ELR (cell line): ENCODE results near the gene FAM89B.
"Not testable (repeated sequence)": the region's sequence is repeated elsewhere in the genome, so short reads cannot be mapped to it uniquely, and the experiment has no call there.

Experiments
- DNase-seq: peaks from one replicate; pipeline ENCODE4 v3.0.0-alpha.2; 2015; ENCODE audit warnings: low read depth

Gene FAM89B

DNA sequence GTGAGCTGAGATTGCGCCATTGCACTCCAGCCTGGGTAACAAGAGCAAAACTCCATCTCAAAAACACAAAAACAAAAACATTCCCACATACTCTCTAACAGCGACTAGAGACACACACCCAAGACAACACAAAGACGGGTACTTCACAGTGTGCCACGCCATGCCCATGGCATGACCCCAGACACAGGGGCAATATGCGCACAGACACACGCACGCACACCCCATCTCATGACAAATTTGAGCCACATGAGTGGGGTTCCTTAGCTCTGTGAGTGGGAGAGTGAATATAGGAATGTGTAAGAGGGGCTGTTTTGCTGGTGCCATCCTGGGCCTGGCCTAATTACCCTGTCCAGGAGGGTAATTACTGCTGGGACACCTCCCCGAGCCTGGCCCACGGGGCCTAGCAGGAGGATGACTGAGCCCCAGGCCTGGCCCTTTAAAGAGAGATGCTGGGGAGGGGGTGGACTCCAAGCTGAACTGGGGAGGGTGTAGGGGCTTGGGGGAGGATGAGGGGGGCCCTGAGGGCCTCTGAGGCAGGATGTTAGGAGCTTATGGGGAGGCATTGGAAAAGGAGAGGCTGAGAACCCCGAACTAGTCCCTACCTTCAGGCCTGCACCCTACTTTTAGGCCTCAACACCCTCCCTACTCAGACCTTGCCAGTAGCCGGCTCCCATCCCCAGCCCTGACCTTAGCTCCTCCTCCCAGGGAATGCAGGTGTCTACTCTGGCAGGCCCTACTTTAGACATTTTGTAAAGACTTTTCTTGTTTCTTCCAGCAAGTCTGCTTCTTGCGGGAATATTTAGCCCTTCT lies 15.7 kb upstream of the FAM89B start:
- DNase-seq = peak; percentile 43

DNA sequence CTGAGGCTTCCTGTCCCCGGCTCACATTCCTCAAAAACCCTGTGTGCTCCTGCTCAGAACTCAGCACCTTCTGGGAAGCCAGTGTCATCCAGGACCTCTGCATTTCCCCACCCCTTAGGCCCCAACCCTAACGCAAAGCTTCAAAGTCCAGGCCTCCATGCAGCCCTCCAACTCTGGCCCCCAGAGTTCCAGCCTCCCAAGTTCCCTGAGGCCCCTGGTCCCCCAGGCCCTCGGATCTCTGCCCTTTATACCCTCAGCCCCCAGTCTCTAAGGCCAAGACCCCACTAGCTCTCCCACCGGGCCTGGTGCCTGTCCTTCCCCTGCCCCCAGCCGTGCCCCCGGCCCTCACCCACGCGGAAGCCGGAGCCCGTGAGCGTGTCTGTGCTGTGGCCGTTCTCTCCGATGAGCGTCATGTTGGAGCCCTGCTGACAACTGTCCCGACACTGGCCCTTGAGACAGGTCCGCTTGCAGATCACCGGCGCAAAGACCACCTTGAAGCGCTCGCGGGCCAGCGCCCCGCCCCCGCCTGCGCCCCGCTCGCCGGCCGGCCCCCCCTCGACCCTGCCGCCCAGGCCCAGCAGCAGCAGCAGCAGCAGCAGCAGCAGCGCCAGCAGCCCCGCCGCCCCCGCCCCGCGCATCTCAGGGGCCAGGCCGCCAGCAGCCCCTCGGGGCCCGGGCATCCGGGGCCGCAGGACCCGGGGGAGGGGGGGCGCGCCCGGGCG lies 14.9 kb upstream of the FAM89B start:
- no peak for DNase-seq

DNA sequence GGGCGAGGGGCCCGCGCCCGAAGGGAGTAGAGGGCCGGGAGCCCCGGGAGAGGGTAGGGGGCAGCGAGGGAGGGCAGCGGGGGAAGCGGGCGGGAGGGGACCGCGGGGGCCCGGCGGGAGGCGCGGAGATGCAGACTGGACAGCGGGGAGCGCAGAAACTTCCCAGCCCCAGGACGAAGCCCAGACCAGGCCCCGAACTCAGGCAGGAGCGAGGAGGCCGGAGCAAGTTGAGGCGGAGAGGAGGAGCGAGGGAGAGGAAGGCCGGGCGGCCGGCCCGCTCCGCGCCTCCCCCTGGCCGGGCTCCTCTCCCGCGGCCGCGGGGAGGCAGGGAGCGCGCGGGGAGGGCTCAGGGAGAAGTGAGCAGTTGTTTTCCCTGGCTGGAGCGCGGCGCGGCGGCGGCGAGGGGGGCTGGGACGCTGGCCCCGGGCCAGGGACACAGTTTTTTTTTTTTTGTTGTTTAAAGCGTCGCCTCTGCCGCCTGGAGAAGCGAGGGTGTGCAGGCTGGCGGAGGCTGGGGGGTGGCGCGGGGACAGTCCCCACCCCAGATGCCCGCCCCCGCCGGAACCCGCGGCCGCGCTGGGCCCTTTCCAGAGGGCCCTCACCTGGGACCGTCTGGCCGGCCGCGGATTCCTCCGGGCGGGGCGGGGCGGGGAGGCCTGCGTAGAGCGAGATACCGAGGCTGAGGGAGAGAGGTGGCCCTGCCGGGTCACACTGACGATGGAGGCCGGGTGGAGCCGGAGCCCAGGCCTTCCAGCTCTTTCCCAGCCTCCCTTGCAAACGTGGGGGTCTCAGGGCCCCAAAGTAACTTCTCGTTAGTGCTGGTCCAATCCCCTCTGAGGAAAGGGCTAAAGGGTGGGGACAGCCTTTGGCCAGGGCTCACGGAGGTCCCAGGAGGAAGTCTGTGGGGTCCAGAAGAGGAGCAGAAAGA lies 14.1 kb upstream of the FAM89B start, which contains the start of gene LTBP3:
Gene LTBP3, minus strand, starts transcription at position 358 of the 928 bp plus-strand sequence. CDS start 400 bp downstream, outside the sequence.
- DNase-seq = peak; percentile 77

DNA sequence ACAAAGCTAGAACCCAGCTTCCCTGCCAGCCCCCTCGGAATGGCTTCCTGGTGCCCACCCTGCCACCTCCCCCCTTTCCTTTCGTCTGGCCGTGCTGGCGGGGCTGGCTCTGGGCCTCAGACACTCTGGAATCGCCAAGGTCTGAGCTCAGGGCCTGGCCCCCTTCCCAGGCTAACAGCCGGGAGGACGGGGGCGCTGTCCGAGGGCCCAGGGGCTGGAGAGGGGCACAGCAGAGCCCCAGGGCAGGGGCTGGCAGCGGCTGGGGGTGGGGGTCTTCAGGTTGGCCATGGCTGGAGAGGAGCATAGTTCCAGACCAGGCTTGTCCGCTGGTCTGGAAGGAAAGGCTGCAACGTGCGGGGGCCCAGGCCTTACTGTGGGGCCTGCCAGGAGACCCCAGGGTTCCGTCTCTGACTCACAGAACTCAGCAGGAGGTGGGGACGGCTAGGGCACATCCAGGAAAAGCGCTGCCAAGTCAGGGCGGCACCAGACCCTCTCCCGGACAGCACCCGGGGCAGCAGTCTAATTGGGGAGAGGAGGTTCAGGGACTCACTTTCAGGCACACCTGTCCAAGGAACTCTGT lies 13.3 kb upstream of the FAM89B start:
- DNase-seq = no peak

DNA sequence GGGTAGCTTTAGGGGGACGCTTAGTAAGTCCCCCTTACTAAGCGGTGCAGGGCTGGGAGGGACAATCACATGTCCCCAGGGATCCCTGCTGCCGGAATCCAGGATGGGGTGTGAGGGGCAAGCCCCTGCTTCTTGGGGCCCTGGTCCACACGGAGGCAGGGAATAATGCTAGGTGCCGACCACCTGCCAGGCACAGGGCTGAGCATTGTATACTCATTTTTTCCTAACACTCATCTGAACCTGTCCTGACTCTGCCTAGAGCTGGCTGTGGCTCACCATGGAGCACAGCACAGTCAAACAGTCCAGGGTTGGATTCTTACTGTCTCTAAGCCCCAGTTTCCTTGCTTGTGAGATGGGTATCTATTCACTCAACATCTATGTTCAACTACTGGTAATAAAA lies 12.8 kb upstream of the FAM89B start:
- no peak for DNase-seq

DNA sequence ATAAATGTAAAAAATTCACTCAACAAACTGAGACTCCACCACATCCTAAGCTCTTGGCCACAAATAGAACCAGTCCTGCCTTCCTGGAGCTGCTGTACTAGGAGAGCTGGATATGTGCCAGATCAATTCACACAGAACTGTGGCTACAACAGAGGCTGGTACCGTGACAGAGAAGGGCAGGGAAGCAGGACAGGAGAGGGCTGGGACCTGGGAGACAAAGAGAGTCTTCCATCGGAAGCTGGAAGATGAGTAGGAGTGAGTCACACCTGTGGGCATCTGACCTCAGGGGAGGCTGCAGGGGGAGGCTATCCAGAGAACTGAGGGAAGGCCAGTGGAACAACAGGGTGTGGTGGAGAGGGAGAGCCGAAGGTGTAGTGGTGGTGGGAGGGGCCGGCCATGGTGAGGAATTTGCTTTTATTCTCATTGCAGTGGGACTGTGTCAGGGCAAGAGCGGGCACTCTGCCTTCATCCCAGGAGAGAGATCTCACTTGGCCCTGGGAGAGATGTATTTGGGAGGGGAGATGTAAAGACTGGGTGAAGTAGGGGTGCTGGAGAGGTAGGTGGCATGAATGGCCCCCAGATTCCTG lies 12.3 kb upstream of the FAM89B start:
- DNase-seq = peak; percentile 93

DNA sequence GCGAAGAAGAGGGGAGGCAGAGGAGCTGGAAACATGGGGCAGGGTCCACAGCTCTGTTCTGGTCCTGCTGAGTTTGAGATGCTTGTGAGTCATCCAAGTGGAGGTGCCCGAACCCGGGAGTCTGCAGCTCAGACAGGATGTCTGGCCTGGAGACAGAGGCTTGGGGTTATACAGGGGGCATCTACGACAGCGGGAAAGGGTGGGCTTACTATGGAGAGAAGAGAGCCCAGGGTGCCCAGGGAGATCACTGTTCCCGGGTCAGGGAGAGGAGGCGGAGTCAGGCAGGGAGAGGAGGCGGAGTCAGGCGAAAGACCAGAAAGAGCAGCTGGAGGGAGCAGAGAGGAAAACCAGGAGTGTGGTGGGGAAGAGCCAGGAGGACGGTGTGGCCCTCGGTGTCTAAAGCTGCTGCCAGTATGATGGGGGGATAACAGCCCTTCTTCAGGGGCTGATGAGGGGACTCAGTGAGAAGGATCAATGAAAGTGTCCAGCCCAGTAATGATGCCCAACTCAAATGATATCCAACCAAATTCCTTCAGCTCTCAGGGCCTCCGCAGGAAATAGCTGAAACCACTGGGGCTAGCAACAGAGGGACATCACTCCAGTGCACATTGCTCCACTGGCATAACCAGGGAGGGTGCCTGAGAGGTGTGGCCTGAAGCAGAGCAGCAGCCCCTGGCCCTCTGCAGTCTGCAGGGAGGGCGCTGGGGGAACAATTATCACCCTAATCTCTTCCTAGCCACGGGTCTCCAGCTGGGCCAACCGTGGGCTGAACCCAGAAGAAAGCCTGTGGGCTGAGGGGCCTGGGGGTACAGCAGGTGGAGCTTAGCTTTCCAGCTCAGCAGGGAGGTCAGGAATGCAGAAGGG lies 11.6 kb upstream of the FAM89B start:
- peak; percentile 86 for DNase-seq

DNA sequence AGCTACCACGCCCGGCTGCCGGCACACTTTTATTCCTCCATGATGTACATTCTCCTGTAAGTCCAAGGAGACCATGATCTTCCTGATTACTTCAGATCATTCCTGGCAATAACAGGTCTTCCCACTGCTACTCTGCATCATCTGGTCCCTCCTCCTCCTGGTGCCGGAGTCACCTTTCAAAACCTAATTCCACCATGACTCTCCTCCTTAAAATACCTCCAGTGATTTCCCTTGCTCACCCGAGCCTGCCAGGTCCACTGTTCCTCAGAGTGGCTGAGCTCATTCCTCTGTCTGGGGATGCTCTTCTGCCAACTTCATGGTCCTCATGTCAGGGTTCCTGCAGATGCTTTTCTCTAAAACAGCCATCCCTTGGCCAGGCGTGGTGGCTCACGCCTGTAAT lies 10.3 kb upstream of the FAM89B start:
- no peak for DNase-seq

DNA sequence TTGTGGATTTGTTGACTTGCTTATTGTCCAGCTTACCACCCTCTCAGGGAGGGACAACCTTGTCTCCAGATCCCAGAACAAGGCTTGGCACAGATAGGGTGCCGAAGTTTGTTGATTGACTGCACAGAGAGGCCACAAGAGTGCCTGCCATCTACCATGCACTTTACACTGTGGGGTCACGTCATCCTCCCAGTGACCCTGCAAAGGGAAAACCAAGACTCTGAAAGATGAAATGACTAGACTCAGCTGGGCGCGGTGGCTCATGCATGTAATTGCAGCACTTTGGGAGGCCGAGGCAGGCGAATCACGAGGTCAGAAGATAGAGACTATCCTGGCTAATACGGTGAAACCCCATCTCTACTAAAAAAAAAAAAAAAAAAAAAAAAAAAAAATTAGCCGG lies 9.6 kb upstream of the FAM89B start:
- no peak for DNase-seq

DNA sequence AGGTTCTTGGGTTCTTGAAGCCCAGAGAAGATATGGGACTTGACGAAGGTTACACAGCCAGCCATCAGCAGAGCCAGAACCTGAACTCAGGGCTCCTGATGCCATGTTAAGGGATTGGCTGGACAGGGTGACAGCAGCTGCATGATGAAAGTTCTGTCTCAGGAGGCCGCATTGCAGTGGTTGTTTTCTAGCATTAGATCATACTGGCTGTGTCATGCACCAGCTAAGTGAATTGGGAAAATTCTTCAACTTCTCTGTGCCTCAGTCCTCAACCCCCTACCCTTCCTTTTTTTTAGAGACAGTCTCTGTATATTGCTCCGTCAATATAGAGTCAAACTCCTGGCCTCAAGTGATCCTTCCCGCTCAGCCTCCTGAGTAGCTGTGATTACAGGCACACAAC lies 8.7 kb upstream of the FAM89B start:
- DNase-seq = peak; percentile 40

DNA sequence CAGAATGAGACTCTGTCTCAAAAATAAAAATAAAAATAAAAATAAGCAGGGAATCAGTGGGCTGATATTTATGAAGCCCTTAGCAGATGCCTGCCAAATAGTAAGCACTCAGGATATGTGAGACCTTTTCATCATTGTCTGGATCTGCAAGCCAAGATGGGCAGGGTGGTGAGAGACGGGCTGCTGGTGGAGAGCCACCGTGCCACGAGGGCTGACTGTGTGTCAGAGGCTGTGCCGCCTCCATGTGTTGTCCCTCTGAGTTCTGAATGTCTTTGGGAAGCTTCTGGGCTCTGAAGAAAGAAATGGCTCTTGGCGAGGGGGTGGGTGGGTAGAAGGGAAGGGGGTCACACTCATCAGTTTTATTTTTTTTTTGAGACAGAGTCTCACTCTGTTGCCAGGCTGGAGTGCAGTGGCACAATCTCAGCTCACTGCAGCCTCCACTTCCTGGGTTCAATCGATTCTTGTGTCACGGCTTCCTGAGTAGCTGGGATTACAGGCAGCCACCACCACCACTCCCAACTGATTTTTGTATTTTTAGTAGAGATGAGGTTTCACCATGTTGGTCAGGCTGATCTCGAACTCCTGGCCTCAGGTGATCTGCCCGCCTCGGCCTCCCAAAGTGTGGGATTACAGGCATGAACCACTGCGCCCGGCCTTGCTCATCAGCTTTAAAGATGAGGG lies 7.3 kb upstream of the FAM89B start:
- not testable (repeated sequence) for DNase-seq

DNA sequence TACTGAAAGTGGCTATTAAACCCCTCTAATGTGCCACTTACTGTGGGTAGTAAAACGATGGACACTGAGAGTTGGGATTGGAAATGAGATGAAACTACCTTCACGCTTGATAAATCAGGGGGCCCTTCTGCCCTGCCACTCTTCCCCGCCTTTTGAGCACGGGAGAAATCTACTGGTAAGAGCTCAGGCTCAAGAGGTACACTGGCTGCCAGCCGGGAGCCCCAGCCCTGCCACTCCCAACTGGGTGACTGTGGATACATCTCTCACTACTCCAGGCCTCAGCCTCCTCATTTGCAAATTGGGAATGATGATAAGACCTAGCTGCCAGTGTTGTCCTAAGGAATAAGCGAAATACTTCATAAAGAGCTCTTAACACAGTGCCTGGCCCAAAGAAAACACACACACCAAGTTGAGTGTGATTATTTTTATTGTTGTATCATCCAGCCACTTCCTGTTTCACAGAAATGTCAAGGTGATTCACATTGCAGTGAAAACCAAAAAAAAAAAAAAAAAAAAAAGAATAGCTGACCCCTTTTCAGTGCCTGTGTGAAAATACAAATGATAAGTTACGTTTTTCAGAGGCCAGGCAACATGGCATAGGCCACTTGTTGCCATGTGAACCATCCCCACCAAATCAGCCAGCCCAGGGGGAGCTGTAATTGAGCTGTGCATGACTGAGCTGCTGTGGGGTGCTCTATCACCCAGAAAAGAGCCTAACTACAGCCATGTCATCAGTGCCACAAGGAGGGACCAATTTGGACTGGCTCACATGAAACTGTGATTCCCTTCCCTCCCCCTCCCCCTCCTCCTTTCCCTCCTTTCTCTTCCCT lies 6.5 kb upstream of the FAM89B start:
- peak; percentile 64 for DNase-seq

DNA sequence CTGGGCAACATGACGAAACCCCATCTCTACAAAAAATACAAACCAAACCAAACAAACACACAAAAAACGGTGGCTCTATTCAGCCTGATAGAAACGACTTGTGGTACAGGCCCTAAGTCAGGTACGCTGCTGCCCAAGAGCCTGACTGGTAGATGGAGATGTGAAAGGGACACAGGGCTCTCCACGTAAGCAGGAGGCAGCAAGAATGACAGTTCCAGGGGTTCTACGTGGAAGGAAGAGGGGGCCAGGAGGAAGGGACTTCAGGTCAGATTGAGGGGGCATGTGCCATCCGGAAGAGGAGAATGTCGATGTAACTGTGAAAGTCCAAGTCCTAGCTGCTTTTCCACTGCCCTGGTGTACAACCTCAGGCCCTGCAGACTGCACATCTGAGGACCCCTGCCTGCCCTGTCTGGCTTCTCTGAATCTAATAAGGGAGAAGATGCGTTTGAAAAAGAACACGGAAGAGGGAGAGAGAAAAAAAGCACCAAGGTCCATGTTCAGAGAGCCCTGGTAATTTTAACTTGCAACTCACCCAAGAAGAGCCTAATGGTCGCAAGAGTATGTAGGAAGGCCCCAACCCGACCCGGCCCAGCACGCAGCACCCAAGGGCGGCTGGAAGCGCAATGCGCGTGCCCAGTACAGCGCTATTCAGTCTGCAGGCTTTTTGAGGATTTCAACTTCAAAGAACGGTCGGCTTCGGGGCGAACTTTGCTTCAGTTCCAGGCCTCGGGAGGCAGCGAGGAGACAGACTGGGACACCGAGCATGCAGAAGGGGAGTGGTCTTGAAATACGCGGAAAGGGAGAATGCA lies 3.0 kb upstream of the FAM89B start:
- DNase-seq = no peak

DNA sequence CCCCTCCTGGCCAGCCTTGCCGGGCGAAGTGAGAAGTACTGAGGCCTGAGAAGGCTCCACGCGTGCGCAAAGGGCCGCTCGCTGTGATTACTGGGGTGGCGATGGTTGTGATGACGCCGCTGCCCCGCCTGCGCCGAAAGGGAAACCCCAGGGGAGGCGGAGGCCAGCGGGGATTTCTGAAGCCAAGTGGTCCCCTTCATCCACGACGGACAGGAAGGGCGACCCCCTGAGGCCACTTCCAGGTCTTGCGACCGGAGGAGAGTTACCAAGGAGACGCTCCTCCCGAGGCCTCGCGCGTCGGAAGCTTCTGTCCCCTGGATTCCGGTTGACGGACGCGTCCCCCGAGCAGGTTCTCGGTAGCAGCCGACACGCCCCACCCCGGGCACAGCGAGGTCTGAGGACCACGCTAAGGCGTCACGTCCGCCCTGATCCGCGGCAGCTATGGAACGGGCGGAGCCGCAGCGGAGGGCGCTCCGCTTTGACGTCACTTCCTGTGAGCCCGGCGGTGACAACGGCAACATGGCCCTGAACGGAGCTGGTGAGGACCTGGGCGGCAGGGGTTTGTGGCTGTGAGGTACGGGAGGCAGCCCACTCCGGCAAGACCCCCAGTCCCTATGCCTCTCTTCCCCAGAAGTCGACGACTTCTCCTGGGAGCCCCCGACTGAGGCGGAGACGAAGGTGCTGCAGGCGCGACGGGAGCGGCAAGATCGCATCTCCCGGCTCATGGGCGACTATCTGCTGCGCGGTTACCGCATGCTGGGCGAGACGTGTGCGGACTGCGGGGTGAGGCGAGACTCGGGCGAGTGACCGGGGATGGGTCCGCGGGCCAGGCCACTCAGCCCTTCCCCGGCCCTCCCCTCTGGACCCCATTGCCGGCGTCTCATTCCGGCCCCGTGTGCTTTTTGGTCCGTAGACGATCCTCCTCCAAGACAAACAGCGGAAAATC lies 2.1 kb upstream of the FAM89B start, which contains the start of gene ZNRD2:
Gene ZNRD2, plus strand, starts transcription at position 505 of the 946 bp plus-strand sequence. Its CDS starts 15 bp downstream, at position 520.
- peak; percentile 99 for DNase-seq

DNA sequence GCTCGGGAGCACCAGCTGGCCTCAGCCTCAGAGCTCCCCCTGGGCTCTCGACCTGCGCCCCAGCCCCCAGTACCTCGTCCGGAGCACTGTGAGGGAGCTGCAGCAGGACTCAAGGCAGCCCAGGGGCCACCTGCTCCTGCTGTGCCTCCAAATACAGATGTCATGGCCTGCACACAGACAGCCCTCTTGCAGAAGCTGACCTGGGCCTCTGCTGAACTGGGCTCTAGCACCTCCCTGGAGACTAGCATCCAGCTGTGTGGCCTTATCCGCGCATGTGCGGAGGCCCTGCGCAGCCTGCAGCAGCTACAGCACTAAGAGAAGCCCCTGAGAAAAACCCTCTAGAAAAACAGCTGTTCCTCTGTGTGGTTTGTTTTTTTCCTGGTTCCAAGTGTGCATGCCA lies 918 bp upstream of the FAM89B start:
- no peak for DNase-seq

DNA sequence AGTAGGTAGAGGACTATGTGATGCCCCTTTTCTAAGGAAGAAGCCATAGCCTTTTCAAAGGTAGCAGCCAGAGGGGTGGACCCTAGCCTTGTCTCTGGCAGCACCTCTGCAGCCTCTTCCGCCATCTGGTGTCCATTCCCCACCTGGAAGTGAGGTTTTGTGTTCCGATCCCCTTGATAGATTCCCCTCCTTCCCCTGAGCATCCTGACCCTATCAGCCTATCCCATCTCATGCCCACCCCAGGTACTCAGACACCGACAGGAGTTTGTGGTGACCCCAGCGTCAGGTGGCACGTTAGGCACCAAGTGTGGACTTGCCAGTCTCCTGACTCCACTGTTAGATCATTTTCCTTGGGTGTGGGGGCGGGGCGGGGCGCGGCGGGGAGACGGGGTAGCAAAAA lies 398 bp upstream of the FAM89B start:
- peak; percentile 72 for DNase-seq
